Skeletal muscle tissue (tissue), 4 donors: ENCODE measurements around the gene OLFML1. TPM values are rescaled to one million over a fixed set of nuclear protein-coding genes. Genes with fewer than 3 reads are reported as not detected.

ENCODE experiments used
- H3K27ac ChIP-seq: one replicate; pipeline ENCODE4 v1.7.0; 2013; ENCODE audit warnings: mild to moderate bottlenecking, low read depth, low read length, inconsistent platforms
- H3K27me3 ChIP-seq, 3 donors: one replicate each; pipeline ENCODE4 v1.7.0; 2013; ENCODE audit warnings: low read length in 3 of 3; ENCODE audit not compliant: control insufficient read depth in 3 of 3, insufficient read depth in 3 of 3
- H3K36me3 ChIP-seq, 3 donors: one replicate each; pipeline ENCODE4 v1.7.0; 2013; ENCODE audit warnings: low read length in 3 of 3; ENCODE audit not compliant: control insufficient read depth in 3 of 3, insufficient read depth in 3 of 3
- H3K4me1 ChIP-seq, 3 donors: one replicate each; pipeline ENCODE4 v1.7.0; 2013; ENCODE audit warnings: low read length in 3 of 3, mild to moderate bottlenecking in 3 of 3; ENCODE audit not compliant: control insufficient read depth in 3 of 3, insufficient read depth in 3 of 3
- H3K4me3 ChIP-seq, 3 donors: one replicate each; pipeline ENCODE4 v1.7.0; 2013; ENCODE audit warnings: low read length in 3 of 3
- H3K9ac ChIP-seq, 3 donors: one replicate each; pipeline ENCODE4 v1.7.0; 2013; ENCODE audit warnings: low read length in 3 of 3, mild to moderate bottlenecking in 3 of 3, moderate library complexity in 2 of 3, low read depth in 1 of 3
- H3K9me3 ChIP-seq, 3 donors: one replicate each; pipeline ENCODE4 v1.7.0; 2013; ENCODE audit warnings: low read length in 3 of 3; ENCODE audit not compliant: control insufficient read depth in 3 of 3
- total RNA-seq: library from RNA; depleted of rRNA; stranded (reverse); fragments of >200 nt; gene quantifications from one replicate; pipeline ENCODE4 v1.2.3, GENCODE V29; 2014
- donor health status: Osteomylitis.

Gene OLFML1
- total RNA-seq, 1 donor from 2014 or later, result 29.2 TPM

GRCh38 chr11:7525424-7525823 lies 40.1 kb downstream of the OLFML1 start:
- Histone ChIP-seq H3K9me3 (no peaks in the 10 kb centered on the region), H3K4me3 (no peak overlapping the region), H3K4me1 (peaks cover 27 to 62% (median 36%) of the 10 kb centered on the region in 3 donors), H3K9ac (no peak overlapping the region), H3K27me3 (no peaks in the 10 kb centered on the region), H3K36me3 (no peaks in the 10 kb centered on the region), H3K27ac (no peak overlapping the region)

GRCh38 chr11:7527029-7527428 lies 41.7 kb downstream of the OLFML1 start:
- H3K4me3 ChIP-seq, result no peak overlapping the region
- H3K9me3 ChIP-seq, result no peaks in the 10 kb centered on the region
- no peaks in the 10 kb centered on the region for H3K27me3 ChIP-seq
- peaks cover 33 to 55% (median 37%) of the 10 kb centered on the region in 3 donors for H3K4me1 ChIP-seq
- H3K9ac ChIP-seq, result no peak overlapping the region
- H3K36me3 ChIP-seq, result no peaks in the 10 kb centered on the region
- no peak overlapping the region for H3K27ac ChIP-seq

GRCh38 chr11:7528514-7529049 lies 43.3 kb downstream of the OLFML1 start:
- no peaks in the 10 kb centered on the region for H3K36me3 ChIP-seq
- H3K4me3 ChIP-seq, result no peak overlapping the region
- no peak overlapping the region for H3K27ac ChIP-seq
- no peaks in the 10 kb centered on the region for H3K9me3 ChIP-seq
- peaks cover 25 to 42% (median 25%) of the 10 kb centered on the region in 3 donors for H3K4me1 ChIP-seq
- no peak overlapping the region for H3K9ac ChIP-seq
- H3K27me3 ChIP-seq, result no peaks in the 10 kb centered on the region

GRCh38 chr11:7530013-7530640 lies 44.8 kb downstream of the OLFML1 start:
- Histone ChIP-seq H3K27ac (no peak overlapping the region), H3K4me3 (no peak overlapping the region), H3K9ac (no peak overlapping the region), H3K4me1 (peaks cover 15 to 42% (median 20%) of the 10 kb centered on the region in 3 donors), H3K9me3 (no peaks in the 10 kb centered on the region), H3K27me3 (no peaks in the 10 kb centered on the region), H3K36me3 (no peaks in the 10 kb centered on the region)

GRCh38 chr11:7531011-7531410 lies 45.7 kb downstream of the OLFML1 start:
- no peak overlapping the region for H3K4me3 ChIP-seq

GRCh38 chr11:7532405-7533145 lies 47.3 kb downstream of the OLFML1 start:
- Histone ChIP-seq H3K27ac (no peak overlapping the region), H3K4me1 (peaks cover 17 to 56% (median 29%) of the 10 kb centered on the region in 3 donors), H3K36me3 (no peaks in the 10 kb centered on the region), H3K9ac (no peak overlapping the region), H3K9me3 (no peaks in the 10 kb centered on the region), H3K27me3 (no peaks in the 10 kb centered on the region), H3K4me3 (no peak overlapping the region)

More at GRCh38 chr11:7531011-7531410, 45.7 kb downstream of the OLFML1 start:
- no peaks in the 10 kb centered on the region for H3K9me3 ChIP-seq
- H3K27ac ChIP-seq, result no peak overlapping the region
- no peaks in the 10 kb centered on the region for H3K27me3 ChIP-seq
- no peak overlapping the region for H3K9ac ChIP-seq
- H3K36me3 ChIP-seq, result no peaks in the 10 kb centered on the region
- peaks cover 15 to 41% (median 25%) of the 10 kb centered on the region in 3 donors for H3K4me1 ChIP-seq

GRCh38 chr11:7533199-7534041 lies 48.1 kb downstream of the OLFML1 start:
- Histone ChIP-seq H3K4me3 (no peak overlapping the region), H3K9ac (no peak overlapping the region), H3K27ac (no peak overlapping the region), H3K9me3 (no peaks in the 10 kb centered on the region), H3K4me1 (peaks cover 26 to 65% (median 38%) of the 10 kb centered on the region in 3 donors), H3K27me3 (no peaks in the 10 kb centered on the region), H3K36me3 (no peaks in the 10 kb centered on the region)

- Histone ChIP-seq H3K4me1 (peaks cover 30 to 69% (median 41%) of the 10 kb centered on the region in 3 donors), H3K9ac (no peak overlapping the region), H3K9me3 (no peaks in the 10 kb centered on the region), H3K36me3 (no peaks in the 10 kb centered on the region), H3K27me3 (no peaks in the 10 kb centered on the region), H3K4me3 (no peak overlapping the region), H3K27ac (no peak overlapping the region)
These were observed 48.7 kb downstream of the OLFML1 start for GRCh38 chr11:7534042-7534378.

- Histone ChIP-seq H3K9me3 (no peaks in the 10 kb centered on the region), H3K36me3 (no peaks in the 10 kb centered on the region), H3K27ac (no peak overlapping the region), H3K4me1 (peaks cover 23 to 51% (median 30%) of the 10 kb centered on the region in 3 donors), H3K4me3 (no peak overlapping the region), H3K9ac (peak overlapping the region in 1 of 3 donors; percentile 16), H3K27me3 (no peaks in the 10 kb centered on the region)
These were observed 50.8 kb downstream of the OLFML1 start for GRCh38 chr11:7536100-7536499.
